MCF 10A (cell line): ENCODE results near the gene PTPN21. TPM values are rescaled to one million over a fixed set of nuclear protein-coding genes. Genes with fewer than 3 reads are reported as not detected.

ENCODE experiments used
- BruUV-seq: library from RNA; stranded (reverse); fragments of 400-500 nt; replicated peaks from 2 replicates; lab custom pipeline; 2021; lab: Mats Ljungman, UMichigan
- CTCF ChIA-PET: fragments of 300-600 bp; sonication (Branson Sonifier 250); formaldehyde crosslinking; extraction: SDS; loops from one replicate; lab custom pipeline; 2021; ENCODE audit warnings: antibody characterized with exemption, inconsistent platforms; lab: Yijun Ruan, JAX
- POLR2A ChIA-PET: fragments of 300-600, 350-650 bp; sonication (Branson Sonifier 250); formaldehyde crosslinking; extraction: SDS; loops from one replicate; lab custom pipeline; 2020; ENCODE audit warnings: antibody characterized with exemption, inconsistent platforms; lab: Yijun Ruan, JAX
- DNase-seq: peaks from one replicate; pipeline ENCODE4 v3.0.0-alpha.2; 2018; ENCODE audit not compliant: unreplicated experiment
- H3K27ac Mint-ChIP-seq: one replicate; pipeline ENCODE4 v1.8.0; 2022; ENCODE audit warnings: mild to moderate bottlenecking, low read depth, mixed read lengths; ENCODE audit not compliant: unreplicated experiment
- H3K27me3 Mint-ChIP-seq: one replicate; pipeline ENCODE4 v1.8.0; 2022; ENCODE audit warnings: mixed read lengths; ENCODE audit not compliant: insufficient read depth, unreplicated experiment
- H3K36me3 Mint-ChIP-seq: one replicate; pipeline ENCODE4 v1.8.0; 2022; ENCODE audit warnings: mild to moderate bottlenecking, moderate library complexity, mixed read lengths; ENCODE audit not compliant: insufficient read depth, unreplicated experiment
- H3K4me1 Mint-ChIP-seq: one replicate; pipeline ENCODE4 v1.8.0; 2022; ENCODE audit warnings: mixed read lengths; ENCODE audit not compliant: insufficient read depth, unreplicated experiment
- H3K4me3 Mint-ChIP-seq: one replicate; pipeline ENCODE4 v1.8.0; 2022; ENCODE audit warnings: mild to moderate bottlenecking, moderate library complexity, mixed read lengths; ENCODE audit not compliant: unreplicated experiment
- H3K9me3 Mint-ChIP-seq: one replicate; pipeline ENCODE4 v1.8.0; 2022; ENCODE audit warnings: mixed read lengths; ENCODE audit not compliant: unreplicated experiment
- intact Hi-C: fragments of 100-400 bp; cut with micrococcal nuclease; formaldehyde crosslinking; loops from 2 replicates; pipeline ENCODE4 v1.14.1; 2022
- total RNA-seq: library from RNA; stranded (reverse); gene quantifications from 2 replicates; pipeline ENCODE4 v1.2.3, GENCODE V29; 2022
- TF ChIP-seq, protein P1 (sequence below): fragments of 200-600 bp; IDR thresholded peaks from one replicate; pipeline ENCODE4 v1.8.0; 2022; ENCODE audit warnings: antibody characterized with exemption, mild to moderate bottlenecking; ENCODE audit not compliant: unreplicated experiment

The PTPN21 gene
- total RNA-seq, 1 experiment from 2014 or later = 18.1 TPM

DNA sequence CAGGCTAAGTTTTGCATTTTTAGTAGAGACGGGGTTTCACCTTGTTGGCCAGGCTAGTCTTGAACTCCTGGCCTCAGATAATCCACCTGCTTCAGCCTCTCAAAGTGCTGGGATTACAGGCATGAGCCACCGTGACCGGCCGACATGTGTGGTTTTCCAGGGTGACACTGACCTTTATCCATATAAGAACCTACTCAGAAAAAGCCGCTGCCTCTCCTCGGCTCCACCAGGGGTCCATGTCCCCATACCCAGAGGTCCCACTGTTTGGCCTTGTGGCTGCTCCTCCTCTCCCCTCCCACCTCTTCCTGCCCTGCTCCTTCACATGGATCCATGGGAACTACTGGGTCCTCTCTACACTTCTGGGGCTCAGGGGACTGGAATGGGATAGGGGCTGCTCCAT is 64.6 kb downstream of the PTPN21 start:
- Mint-ChIP-seq H3K9me3 (no peaks in the 10 kb centered on the region), H3K4me1 (no peaks in the 10 kb centered on the region), H3K27me3 (no peaks in the 10 kb centered on the region), H3K27ac (no peak overlapping the region), H3K36me3 (peaks cover 28% of the 10 kb centered on the region), H3K4me3 (no peak overlapping the region)
- no TSS peak for BruUV-seq
- ChIA-PET CTCF (interaction anchor here (1.6 kb wide), 1 partner anchor 19 kb away, joined by 5 read pairs; no protein-coding TSS in a partner anchor), POLR2A (no interaction called here)
- intact Hi-C loops = loop anchor here (5.0 kb wide), 1 partner anchor 377 kb away; no protein-coding TSS in a partner anchor
- DNase-seq = no peak
- TF ChIP-seq, protein P1, sequence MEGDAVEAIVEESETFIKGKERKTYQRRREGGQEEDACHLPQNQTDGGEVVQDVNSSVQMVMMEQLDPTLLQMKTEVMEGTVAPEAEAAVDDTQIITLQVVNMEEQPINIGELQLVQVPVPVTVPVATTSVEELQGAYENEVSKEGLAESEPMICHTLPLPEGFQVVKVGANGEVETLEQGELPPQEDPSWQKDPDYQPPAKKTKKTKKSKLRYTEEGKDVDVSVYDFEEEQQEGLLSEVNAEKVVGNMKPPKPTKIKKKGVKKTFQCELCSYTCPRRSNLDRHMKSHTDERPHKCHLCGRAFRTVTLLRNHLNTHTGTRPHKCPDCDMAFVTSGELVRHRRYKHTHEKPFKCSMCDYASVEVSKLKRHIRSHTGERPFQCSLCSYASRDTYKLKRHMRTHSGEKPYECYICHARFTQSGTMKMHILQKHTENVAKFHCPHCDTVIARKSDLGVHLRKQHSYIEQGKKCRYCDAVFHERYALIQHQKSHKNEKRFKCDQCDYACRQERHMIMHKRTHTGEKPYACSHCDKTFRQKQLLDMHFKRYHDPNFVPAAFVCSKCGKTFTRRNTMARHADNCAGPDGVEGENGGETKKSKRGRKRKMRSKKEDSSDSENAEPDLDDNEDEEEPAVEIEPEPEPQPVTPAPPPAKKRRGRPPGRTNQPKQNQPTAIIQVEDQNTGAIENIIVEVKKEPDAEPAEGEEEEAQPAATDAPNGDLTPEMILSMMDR = no peak

DNA sequence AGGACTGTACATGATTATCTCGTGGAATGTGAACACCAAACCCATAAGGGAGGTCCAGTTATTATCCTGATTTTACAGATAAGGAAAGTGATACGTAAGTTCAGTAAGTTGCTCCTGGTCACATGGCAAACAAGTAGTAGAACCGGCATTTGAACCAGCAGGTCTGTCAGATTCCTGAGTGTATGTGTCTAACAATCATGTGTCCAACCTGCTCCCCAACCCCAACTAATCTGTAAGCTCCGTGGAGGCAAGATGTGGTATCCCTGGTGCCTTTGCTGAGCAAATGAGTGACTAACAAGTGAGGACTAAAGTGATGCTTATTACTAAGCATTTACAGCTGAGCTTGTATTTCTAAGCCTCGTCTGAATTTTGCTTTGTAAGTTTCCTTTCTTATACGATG is 65.9 kb downstream of the PTPN21 start:
- POLR2A ChIA-PET = no interaction called here
- H3K36me3 Mint-ChIP-seq = peaks cover 24% of the 10 kb centered on the region
- no peaks in the 10 kb centered on the region for H3K9me3 Mint-ChIP-seq
- no peaks in the 10 kb centered on the region for H3K27me3 Mint-ChIP-seq
- no peak overlapping the region for H3K4me3 Mint-ChIP-seq
- H3K27ac Mint-ChIP-seq = no peak overlapping the region
- DNase-seq = no peak
- intact Hi-C loops = no loop called here
- no TSS peak for BruUV-seq
- H3K4me1 Mint-ChIP-seq = no peaks in the 10 kb centered on the region
- CTCF ChIA-PET = interaction anchor here (0.6 to 2.2 kb wide), 4 partner anchors 10 to 299 kb away, joined by 4 to 9 read pairs (median 4); no protein-coding TSS in a partner anchor
- TF ChIP-seq, protein P1 = no peak

DNA sequence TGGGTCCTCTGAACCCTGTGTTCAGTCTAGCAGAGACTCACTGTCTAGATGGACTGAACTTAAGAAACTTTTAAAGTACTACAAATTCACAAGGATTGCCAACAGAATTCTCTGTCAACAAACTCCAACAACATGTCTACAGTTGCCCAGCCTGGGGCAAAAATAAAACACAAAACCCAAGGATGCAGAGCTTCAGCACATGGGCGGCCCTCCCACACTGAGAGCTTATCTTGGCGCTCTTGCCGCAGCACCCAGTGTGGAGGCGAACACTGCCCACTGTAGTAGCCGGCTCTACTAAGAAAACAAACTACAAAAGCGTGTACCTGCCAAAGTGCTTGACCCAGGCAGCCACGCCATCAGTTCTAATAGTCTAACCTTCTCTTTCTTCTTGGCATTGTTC is 66.7 kb downstream of the PTPN21 start:
- Mint-ChIP-seq H3K4me3 (no peak overlapping the region), H3K9me3 (no peaks in the 10 kb centered on the region), H3K4me1 (no peaks in the 10 kb centered on the region), H3K27me3 (no peaks in the 10 kb centered on the region), H3K36me3 (peaks cover 24% of the 10 kb centered on the region), H3K27ac (no peak overlapping the region)
- intact Hi-C loops = no loop called here
- TF ChIP-seq, protein P1 = no peak
- DNase-seq = no peak
- ChIA-PET CTCF (interaction anchor here (2.2 kb wide), 1 partner anchor 299 kb away, joined by 9 read pairs; no protein-coding TSS in a partner anchor), POLR2A (interaction anchor here (0.7 kb wide), 1 partner anchor 12 kb away, joined by 4 read pairs; no protein-coding TSS in a partner anchor)
- no TSS peak for BruUV-seq

DNA sequence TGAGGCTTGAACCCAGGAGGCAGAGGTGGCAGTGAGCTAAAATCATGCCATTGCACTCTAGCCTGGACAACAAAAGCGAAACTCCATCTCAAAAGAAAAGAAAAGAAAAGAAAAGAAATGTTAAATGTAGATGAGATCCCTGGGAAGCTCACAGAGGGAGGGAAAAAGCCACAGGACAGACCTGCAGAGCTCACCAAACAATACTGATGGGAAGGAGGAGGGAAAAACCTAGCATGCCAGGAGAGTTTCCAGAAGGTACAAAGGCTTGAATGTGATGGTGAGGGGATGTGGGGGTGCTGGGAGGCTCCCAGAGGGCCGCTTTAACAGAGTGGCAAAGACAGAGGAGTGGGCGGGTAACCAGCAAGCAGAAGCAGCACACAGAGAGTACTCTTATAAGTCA is 72.3 kb downstream of the PTPN21 start:
- POLR2A ChIA-PET = no interaction called here
- no peak overlapping the region for H3K27ac Mint-ChIP-seq
- TF ChIP-seq, protein P1 = no peak
- no peak for DNase-seq
- intact Hi-C loops = no loop called here
- H3K27me3 Mint-ChIP-seq = no peaks in the 10 kb centered on the region
- CTCF ChIA-PET = interaction anchor here (0.7 to 2.1 kb wide), 3 partner anchors 11 to 1502 kb away, joined by 3 to 7 read pairs (median 3); no protein-coding TSS in a partner anchor
- H3K4me3 Mint-ChIP-seq = no peak overlapping the region
- no TSS peak for BruUV-seq
- H3K4me1 Mint-ChIP-seq = no peaks in the 10 kb centered on the region
- H3K9me3 Mint-ChIP-seq = no peaks in the 10 kb centered on the region
- H3K36me3 Mint-ChIP-seq = peaks cover 52% of the 10 kb centered on the region
